H9 (cell line): Measurements from ENCODE around the gene MEG3. TPM values are rescaled to one million over a fixed set of nuclear protein-coding genes. Genes with fewer than 3 reads are reported as not detected.

Experiments
- DNase-seq: peaks from one replicate; pipeline ENCODE4 v3.0.0-alpha.2; 2017
- H2AFZ ChIP-seq: one replicate; pipeline ENCODE4 v1.6.1; 2013; ENCODE audit warnings: mild to moderate bottlenecking, low read length, control low read depth, moderate library complexity
- H2AK5ac ChIP-seq: 2 replicates; pipeline ENCODE4 v1.6.1; 2013; ENCODE audit warnings: low read length, control low read depth, mixed read lengths; ENCODE audit not compliant: insufficient read length
- H2BK120ac ChIP-seq: one replicate; pipeline ENCODE4 v1.6.1; 2013; ENCODE audit warnings: low read depth, mild to moderate bottlenecking, low read length, control low read depth, inconsistent platforms; ENCODE audit not compliant: poor library complexity, severe bottlenecking
- H2BK12ac ChIP-seq: 2 replicates; pipeline ENCODE4 v1.6.1; 2013; ENCODE audit warnings: low read length, control low read depth, mixed read lengths, low read depth; ENCODE audit not compliant: insufficient read length
- H2BK15ac ChIP-seq: 2 replicates; pipeline ENCODE4 v1.6.1; 2013; ENCODE audit warnings: low read depth, low read length, control low read depth
- H2BK20ac ChIP-seq: one replicate; pipeline ENCODE4 v1.6.1; 2013; ENCODE audit warnings: low read depth, mild to moderate bottlenecking, low read length, control low read depth, inconsistent platforms; ENCODE audit not compliant: poor library complexity, severe bottlenecking
- H2BK5ac ChIP-seq: 2 replicates; pipeline ENCODE4 v1.6.1; 2013; ENCODE audit warnings: low read length, control low read depth, mixed read lengths; ENCODE audit not compliant: insufficient read length
- H3K14ac ChIP-seq: 2 replicates; pipeline ENCODE4 v1.6.1; 2013; ENCODE audit warnings: low read length, control low read depth; ENCODE audit not compliant: insufficient read depth
- H3K18ac ChIP-seq: 2 replicates; pipeline ENCODE4 v1.6.1; 2013; ENCODE audit warnings: low read depth, mild to moderate bottlenecking, mixed read lengths, low read length, control low read depth; ENCODE audit not compliant: insufficient read length
- H3K23ac ChIP-seq: 2 replicates; pipeline ENCODE4 v1.6.1; 2013; ENCODE audit warnings: low read length, control low read depth, mixed read lengths, low read depth; ENCODE audit not compliant: insufficient read length
- H3K23me2 ChIP-seq: 2 replicates; pipeline ENCODE4 v1.6.1; 2013; ENCODE audit warnings: low read depth, mild to moderate bottlenecking, mixed read lengths, low read length, control low read depth; ENCODE audit not compliant: insufficient read length, poor library complexity, severe bottlenecking
- H3K27ac ChIP-seq: 2 replicates; pipeline ENCODE4 v1.5.1; 2013; ENCODE audit warnings: low read length, control low read depth, mixed read lengths, low read depth; ENCODE audit not compliant: insufficient read length
- H3K27me3 ChIP-seq: 2 replicates; pipeline ENCODE4 v1.6.1; 2013; ENCODE audit warnings: low read length, control low read depth, inconsistent platforms; ENCODE audit not compliant: insufficient read depth
- H3K4ac ChIP-seq: 2 replicates; pipeline ENCODE4 v1.6.1; 2013; ENCODE audit warnings: low read depth, mild to moderate bottlenecking, control low read depth, inconsistent platforms, low read length, moderate library complexity
- H3K4me1 ChIP-seq: 2 replicates; pipeline ENCODE4 v1.6.1; 2013; ENCODE audit warnings: low read length, control low read depth, inconsistent platforms; ENCODE audit not compliant: insufficient read depth
- H3K4me2 ChIP-seq: 2 replicates; pipeline ENCODE4 v1.6.1; 2013; ENCODE audit warnings: low read length, control low read depth, mixed read lengths; ENCODE audit not compliant: insufficient read length, insufficient read depth
- H3K56ac ChIP-seq: 2 replicates; pipeline ENCODE4 v1.6.1; 2013; ENCODE audit warnings: low read depth, mild to moderate bottlenecking, mixed read lengths, low read length, control low read depth; ENCODE audit not compliant: insufficient read length
- H3K79me1 ChIP-seq: 2 replicates; pipeline ENCODE4 v1.6.1; 2013; ENCODE audit warnings: low read depth, mild to moderate bottlenecking, moderate library complexity, low read length, control low read depth, inconsistent platforms; ENCODE audit not compliant: insufficient read depth, poor library complexity, severe bottlenecking
- H3K79me2 ChIP-seq: 2 replicates; pipeline ENCODE4 v1.6.1; 2013; ENCODE audit warnings: low read length, control low read depth, inconsistent platforms; ENCODE audit not compliant: insufficient read depth
- H3K9ac ChIP-seq: 2 replicates; pipeline ENCODE4 v1.6.1; 2013; ENCODE audit warnings: low read length, control low read depth, mixed read lengths; ENCODE audit not compliant: insufficient read length; ENCODE audit errors: extremely low read depth
- H3K9me3 ChIP-seq: one replicate; pipeline ENCODE4 v1.6.1; 2013; ENCODE audit warnings: low read depth, low read length, inconsistent platforms; ENCODE audit not compliant: control insufficient read depth
- H3T11ph ChIP-seq: one replicate; pipeline ENCODE4 v1.6.1; 2013; ENCODE audit warnings: mild to moderate bottlenecking, low read length, control low read depth, inconsistent platforms
- H4K20me1 ChIP-seq: one replicate; pipeline ENCODE4 v1.6.1; 2013; ENCODE audit not compliant: control insufficient read depth, insufficient read length, insufficient read depth
- H4K5ac ChIP-seq: 2 replicates; pipeline ENCODE4 v1.6.1; 2013; ENCODE audit warnings: low read depth, mild to moderate bottlenecking, mixed read lengths, low read length, control low read depth; ENCODE audit not compliant: insufficient read length
- H4K8ac ChIP-seq: replicated peaks from 2 replicates; pipeline ENCODE4 v1.6.1; 2013; ENCODE audit warnings: low read length, control low read depth, mixed read lengths, low read depth; ENCODE audit not compliant: insufficient read length
- H4K91ac ChIP-seq: 2 replicates; pipeline ENCODE4 v1.6.1; 2013; ENCODE audit warnings: low read depth, mild to moderate bottlenecking, moderate library complexity, mixed read lengths, low read length, control low read depth; ENCODE audit not compliant: insufficient read length
- H3K27ac Mint-ChIP-seq, 3 experiments: 2 replicates in 2 of 3; 3 replicates in 1 of 3; pipeline ENCODE4 v1.8.0; 2020 to 2021; ENCODE audit warnings: mixed read lengths in 3 of 3, mild to moderate bottlenecking in 1 of 3, moderate library complexity in 1 of 3
- H3K27me3 Mint-ChIP-seq: 2 replicates; pipeline ENCODE4 v1.8.0; 2021; ENCODE audit warnings: low read depth, mild to moderate bottlenecking, moderate library complexity, mixed read lengths
- H3K36me3 Mint-ChIP-seq, 3 experiments: 2 replicates in 2 of 3; 3 replicates in 1 of 3; pipeline ENCODE4 v1.8.0; 2020 to 2021; ENCODE audit warnings: low read depth in 3 of 3, mixed read lengths in 3 of 3; ENCODE audit not compliant: insufficient read depth in 1 of 3
- H3K4me1 Mint-ChIP-seq, 2 experiments: 2 replicates each; pipeline ENCODE4 v1.8.0; 2020; ENCODE audit warnings: mixed read lengths in 2 of 2
- H3K4me3 Mint-ChIP-seq, 2 experiments: 2 replicates in 1 of 2; 3 replicates in 1 of 2; pipeline ENCODE4 v1.8.0; 2020 to 2021; ENCODE audit warnings: mild to moderate bottlenecking in 2 of 2, mixed read lengths in 2 of 2, moderate library complexity in 1 of 2
- H3K9me3 Mint-ChIP-seq, 2 experiments: 2 replicates in 1 of 2; 3 replicates in 1 of 2; pipeline ENCODE4 v1.8.0; 2020; ENCODE audit warnings: mild to moderate bottlenecking in 2 of 2, mixed read lengths in 2 of 2, moderate library complexity in 1 of 2
- WGBS: extraction: QIAGEN DNeasy Blood & Tissue Kit; methylation state at CpG from one replicate; pipeline ENCODE4 v1.1.7; 2013; ENCODE audit warnings: missing lambda C conversion rate, low lambda C conversion rate, mixed read lengths; ENCODE audit not compliant: insufficient read length; ENCODE audit errors: extremely low coverage; 5-methylcytosine and 5-hydroxymethylcytosine counted together
- total RNA-seq: library from RNA; stranded (reverse); gene quantifications from 2 replicates; pipeline ENCODE4 v1.2.1, GENCODE V29; 2021
- TF ChIP-seq, protein P1 (sequence below): fragments of 200-600 bp; sonication (generic); conservative IDR thresholded peaks from 3 replicates; pipeline ENCODE4 v1.8.0; 2021; ENCODE audit warnings: antibody characterized with exemption, mild to moderate bottlenecking

The MEG3 gene
- total RNA-seq, 1 experiment from 2014 or later: 0.52 TPM

DNA sequence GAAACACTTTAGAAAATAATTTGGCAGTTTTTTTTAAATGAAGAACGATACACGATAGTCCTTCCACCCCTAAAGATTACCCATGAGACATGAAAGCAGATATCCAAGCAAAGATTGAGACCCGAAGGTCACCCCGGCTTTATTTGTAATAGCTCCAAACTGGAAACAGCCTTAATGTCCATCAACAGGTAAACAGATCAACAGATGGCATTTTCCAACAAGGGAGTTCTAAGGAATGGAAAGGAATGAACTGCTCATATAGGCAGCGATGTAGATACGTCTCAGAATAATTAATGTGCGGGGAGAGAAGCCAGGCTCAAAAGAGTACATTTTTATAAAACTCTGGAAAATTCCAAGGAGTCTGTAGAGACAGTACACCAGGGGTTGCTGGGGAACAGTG is 23.7 kb upstream of the MEG3 start:
- WGBS: no CpG with 5 or more reads among the region's 7 CpGs

More for the DNA sequence above, 23.7 kb upstream of the MEG3 start:
- H3K56ac ChIP-seq: no peak overlapping the region
- H3K27ac Mint-ChIP-seq: no peak overlapping the region
- H3K36me3 Mint-ChIP-seq: peaks cover 0 to 2% (median under 1%) of the 10 kb centered on the region in 3 experiments; a peak in 2 of 7 replicates
- no peak overlapping the region for H2BK120ac ChIP-seq
- peaks cover 5% of the 10 kb centered on the region for H3K4me1 ChIP-seq
- H2AFZ ChIP-seq: no peak overlapping the region
- no peak overlapping the region for H2BK5ac ChIP-seq
- no peaks in the 10 kb centered on the region for H4K20me1 ChIP-seq
- no peak overlapping the region for H3K18ac ChIP-seq
- H3K23ac ChIP-seq: no peak overlapping the region
- no peaks in the 10 kb centered on the region for H3K9me3 ChIP-seq
- H3K27me3 ChIP-seq: no peaks in the 10 kb centered on the region; the same call in 1 of the 2 replicates
- no peak overlapping the region for H3K9ac ChIP-seq
- no peaks in the 10 kb centered on the region for H3K23me2 ChIP-seq
- DNase-seq: no peak
- no peak overlapping the region for H2BK15ac ChIP-seq
- H3K27me3 Mint-ChIP-seq: peaks cover 10% of the 10 kb centered on the region; the same call in 1 of the 2 replicates
- H4K8ac ChIP-seq: no peak overlapping the region
- TF ChIP-seq, protein P1, sequence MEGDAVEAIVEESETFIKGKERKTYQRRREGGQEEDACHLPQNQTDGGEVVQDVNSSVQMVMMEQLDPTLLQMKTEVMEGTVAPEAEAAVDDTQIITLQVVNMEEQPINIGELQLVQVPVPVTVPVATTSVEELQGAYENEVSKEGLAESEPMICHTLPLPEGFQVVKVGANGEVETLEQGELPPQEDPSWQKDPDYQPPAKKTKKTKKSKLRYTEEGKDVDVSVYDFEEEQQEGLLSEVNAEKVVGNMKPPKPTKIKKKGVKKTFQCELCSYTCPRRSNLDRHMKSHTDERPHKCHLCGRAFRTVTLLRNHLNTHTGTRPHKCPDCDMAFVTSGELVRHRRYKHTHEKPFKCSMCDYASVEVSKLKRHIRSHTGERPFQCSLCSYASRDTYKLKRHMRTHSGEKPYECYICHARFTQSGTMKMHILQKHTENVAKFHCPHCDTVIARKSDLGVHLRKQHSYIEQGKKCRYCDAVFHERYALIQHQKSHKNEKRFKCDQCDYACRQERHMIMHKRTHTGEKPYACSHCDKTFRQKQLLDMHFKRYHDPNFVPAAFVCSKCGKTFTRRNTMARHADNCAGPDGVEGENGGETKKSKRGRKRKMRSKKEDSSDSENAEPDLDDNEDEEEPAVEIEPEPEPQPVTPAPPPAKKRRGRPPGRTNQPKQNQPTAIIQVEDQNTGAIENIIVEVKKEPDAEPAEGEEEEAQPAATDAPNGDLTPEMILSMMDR: no peak
- no peak overlapping the region for H3K4ac ChIP-seq
- H2BK20ac ChIP-seq: no peak overlapping the region
- H3T11ph ChIP-seq: no peak overlapping the region
- no peak overlapping the region for H3K4me2 ChIP-seq
- no peak overlapping the region for H4K5ac ChIP-seq
- no peak overlapping the region for H3K27ac ChIP-seq
- H2BK12ac ChIP-seq: no peak overlapping the region
- peaks cover 34 to 35% of the 10 kb centered on the region in 2 experiments for H3K4me1 Mint-ChIP-seq
- H3K79me2 ChIP-seq: no peaks in the 10 kb centered on the region
- H4K91ac ChIP-seq: no peak overlapping the region
- peaks cover 2 to 9% of the 10 kb centered on the region in 2 experiments; a peak in 3 of 5 replicates for H3K9me3 Mint-ChIP-seq
- H3K14ac ChIP-seq: no peak overlapping the region
- H3K79me1 ChIP-seq: no peaks in the 10 kb centered on the region
- H3K4me3 Mint-ChIP-seq: no peak overlapping the region
- H2AK5ac ChIP-seq: no peak overlapping the region
